Measurements from ENCODE around the gene MLPH. TPM values are rescaled to one million over a fixed set of nuclear protein-coding genes. Genes with fewer than 3 reads are reported as not detected.

Gene MLPH
- total and polyA plus RNA-seq, 12 donors = 0.12 to 3.6 (median 0.84) TPM; not detected in 1

DNA sequence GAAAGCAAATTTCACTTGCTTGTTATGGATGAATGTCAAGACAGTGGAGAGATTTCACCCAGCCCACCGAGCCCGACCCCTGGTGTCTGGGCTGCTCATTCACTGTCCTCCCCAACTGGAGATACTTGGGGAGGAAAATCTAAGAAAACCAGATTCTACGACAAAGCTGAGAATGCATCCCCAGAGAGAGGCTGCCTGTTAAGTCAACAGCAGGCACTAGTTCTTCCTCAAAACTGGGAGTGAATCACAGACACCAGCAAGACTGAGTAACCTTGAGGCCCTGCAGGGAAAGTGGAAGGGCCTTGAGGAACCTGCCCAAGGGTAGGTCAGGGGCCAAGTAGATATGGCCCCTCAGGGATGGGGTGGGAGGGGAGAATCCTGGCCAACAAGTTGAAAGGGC is 34.2 kb upstream of the MLPH start:
- no peak overlapping the region for H3K27ac ChIP-seq
- peaks cover 0 to 7% of the 10 kb centered on the region in 2 donors for H3K4me1 ChIP-seq (replicated peaks in 1 of 2)
- no peaks in the 10 kb centered on the region for H3K27me3 ChIP-seq
- H3K4me3 ChIP-seq = no peak overlapping the region
- intact Hi-C loops (cut with DNase I) = no loop called here
- TF ChIP-seq POLR2A (IDR thresholded peaks at IDR 0.05) = no peak
- TF ChIP-seq, protein P1, sequence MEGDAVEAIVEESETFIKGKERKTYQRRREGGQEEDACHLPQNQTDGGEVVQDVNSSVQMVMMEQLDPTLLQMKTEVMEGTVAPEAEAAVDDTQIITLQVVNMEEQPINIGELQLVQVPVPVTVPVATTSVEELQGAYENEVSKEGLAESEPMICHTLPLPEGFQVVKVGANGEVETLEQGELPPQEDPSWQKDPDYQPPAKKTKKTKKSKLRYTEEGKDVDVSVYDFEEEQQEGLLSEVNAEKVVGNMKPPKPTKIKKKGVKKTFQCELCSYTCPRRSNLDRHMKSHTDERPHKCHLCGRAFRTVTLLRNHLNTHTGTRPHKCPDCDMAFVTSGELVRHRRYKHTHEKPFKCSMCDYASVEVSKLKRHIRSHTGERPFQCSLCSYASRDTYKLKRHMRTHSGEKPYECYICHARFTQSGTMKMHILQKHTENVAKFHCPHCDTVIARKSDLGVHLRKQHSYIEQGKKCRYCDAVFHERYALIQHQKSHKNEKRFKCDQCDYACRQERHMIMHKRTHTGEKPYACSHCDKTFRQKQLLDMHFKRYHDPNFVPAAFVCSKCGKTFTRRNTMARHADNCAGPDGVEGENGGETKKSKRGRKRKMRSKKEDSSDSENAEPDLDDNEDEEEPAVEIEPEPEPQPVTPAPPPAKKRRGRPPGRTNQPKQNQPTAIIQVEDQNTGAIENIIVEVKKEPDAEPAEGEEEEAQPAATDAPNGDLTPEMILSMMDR (IDR thresholded peaks at IDR 0.05) = no peak
- H3K9me3 ChIP-seq (replicated peaks in 1 of 3) = no peaks in the 10 kb centered on the region
- WGBS, 4 donors = 74 to 85% (median 78%) methylated on average over 3 of the region's 3 CpGs
- H3K36me3 ChIP-seq (replicated peaks in 1 of 2) = no peaks in the 10 kb centered on the region
- no peak for DNase-seq

DNA sequence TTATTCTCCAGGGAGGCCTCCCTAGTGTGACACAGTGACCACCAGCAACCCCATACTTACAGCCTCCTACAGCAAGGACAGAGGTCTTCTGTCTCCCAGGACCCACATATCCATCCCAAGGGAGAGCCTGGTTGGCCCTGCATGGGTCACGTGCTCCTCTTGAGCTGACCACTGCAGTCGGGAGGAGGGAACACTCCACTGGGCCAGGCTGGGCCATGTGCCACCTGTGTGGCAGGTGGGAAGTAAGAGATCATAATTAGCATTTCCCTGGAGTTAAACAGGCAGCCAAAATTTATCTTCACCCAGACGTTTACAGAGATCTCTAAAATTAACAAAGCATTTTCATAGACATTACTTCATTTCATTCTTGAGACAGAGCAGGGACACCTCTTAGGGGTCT is 33.4 kb upstream of the MLPH start:
- 81 to 88% (median 83%) methylated on average over 2 to 3 of the region's 3 CpGs for WGBS, 4 donors
- Histone ChIP-seq H3K27ac (no peak overlapping the region), H3K27me3 (no peaks in the 10 kb centered on the region)

DNA sequence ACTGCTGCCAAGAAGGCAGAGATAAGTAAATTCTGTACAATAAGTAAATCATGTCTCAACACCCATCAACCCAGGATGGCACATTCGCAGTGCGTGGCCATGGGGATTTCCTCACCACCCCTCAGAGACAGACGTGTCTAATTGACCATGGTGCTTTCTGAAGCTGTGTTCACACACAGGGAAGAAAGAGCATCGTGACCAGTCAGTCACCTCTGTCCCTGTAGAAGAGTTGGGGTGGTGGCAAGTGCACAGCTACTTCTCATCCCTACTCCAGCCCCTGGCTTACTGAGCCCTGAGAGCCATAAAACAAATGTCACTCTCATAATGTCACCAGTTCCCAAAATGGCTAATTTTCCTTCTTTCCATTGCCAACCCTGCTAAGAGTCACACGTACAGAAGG is 31.3 kb upstream of the MLPH start:
- Histone ChIP-seq H3K36me3 (replicated peaks in 1 of 2) (no peaks in the 10 kb centered on the region), H3K4me1 (replicated peaks in 1 of 2) (no peaks in the 10 kb centered on the region), H3K9me3 (replicated peaks in 1 of 3) (no peaks in the 10 kb centered on the region), H3K27ac (no peak overlapping the region), H3K4me3 (no peak overlapping the region), H3K27me3 (no peaks in the 10 kb centered on the region)
- intact Hi-C loops (cut with DNase I) = no loop called here
- DNase-seq = no peak
- TF ChIP-seq, protein P1 (IDR thresholded peaks at IDR 0.05) = no peak
- TF ChIP-seq POLR2A (IDR thresholded peaks at IDR 0.05) = no peak
- WGBS, 4 donors = 81 to 98% (median 88%) methylated on average over 5 of the region's 5 CpGs

More for the DNA sequence above, 33.4 kb upstream of the MLPH start:
- TF ChIP-seq, protein P1 (IDR thresholded peaks at IDR 0.05) = no peak
- TF ChIP-seq POLR2A (IDR thresholded peaks at IDR 0.05) = no peak
- no peak overlapping the region for H3K4me3 ChIP-seq
- H3K36me3 ChIP-seq (replicated peaks in 1 of 2) = no peaks in the 10 kb centered on the region
- peaks cover 0 to 7% of the 10 kb centered on the region in 2 donors for H3K4me1 ChIP-seq (replicated peaks in 1 of 2)
- DNase-seq = no peak
- intact Hi-C loops (cut with DNase I) = no loop called here
- H3K9me3 ChIP-seq (replicated peaks in 1 of 3) = no peaks in the 10 kb centered on the region

DNA sequence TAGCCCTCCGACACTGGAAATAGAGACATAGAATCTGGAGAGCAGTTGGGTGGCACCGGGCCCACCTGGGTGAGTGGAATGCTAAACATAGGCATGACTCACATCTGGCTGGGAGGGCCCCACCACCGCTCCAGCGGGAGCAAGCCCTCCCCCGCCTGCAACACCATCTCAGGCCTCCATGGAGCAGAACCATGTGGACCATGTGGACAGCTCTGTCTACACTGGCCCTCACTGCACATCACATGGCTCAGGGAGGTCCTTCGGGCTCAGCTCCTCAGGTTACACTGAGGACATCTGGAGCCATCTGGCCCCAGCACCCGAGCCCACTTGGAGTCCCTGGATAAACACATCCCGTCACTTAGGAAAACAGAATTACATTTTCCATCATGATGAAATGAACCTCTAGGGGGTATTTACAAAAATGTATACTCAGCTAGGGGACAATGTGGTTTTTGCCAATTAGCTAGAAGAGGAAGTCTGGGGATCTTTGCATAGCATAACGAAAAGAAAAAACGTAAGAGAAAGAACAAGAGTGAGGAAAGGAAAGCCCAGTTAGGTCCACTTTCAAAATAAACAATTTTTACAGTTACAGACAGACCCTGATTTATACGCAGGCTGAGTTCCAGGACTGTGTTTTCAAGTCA is 30.7 kb upstream of the MLPH start:
- TF ChIP-seq POLR2A (IDR thresholded peaks at IDR 0.05) = no peak
- TF ChIP-seq, protein P1 (IDR thresholded peaks at IDR 0.05) = no peak
- Histone ChIP-seq H3K27ac (no peak overlapping the region), H3K9me3 (replicated peaks in 1 of 3) (no peaks in the 10 kb centered on the region), H3K4me1 (replicated peaks in 1 of 2) (no peaks in the 10 kb centered on the region), H3K36me3 (replicated peaks in 1 of 2) (no peaks in the 10 kb centered on the region), H3K4me3 (no peak overlapping the region), H3K27me3 (no peaks in the 10 kb centered on the region)
- no peak for DNase-seq
- WGBS, 4 donors = 59 to 70% (median 65%) methylated on average over 6 to 11 of the region's 11 CpGs
- intact Hi-C loops (cut with DNase I) = no loop called here
